Endometrium (tissue), 2 donors: ENCODE results near the gene KLK12.
A peak's percentile ranks its signal among the peaks of the same experiment; 100 is the strongest.
"Not testable (repeated sequence)": the region's sequence is repeated elsewhere in the genome, so short reads cannot be mapped to it uniquely, and the experiment has no call there.

ENCODE experiments used
- FAIRE-seq: peaks from 2 replicates; lab custom pipeline; 2012; peaks lifted over from hg19 to GRCh38; lab: Jason Lieb, UNC
- donor health status: control.
- donor health status: control.

KLK12 gene

DNA sequence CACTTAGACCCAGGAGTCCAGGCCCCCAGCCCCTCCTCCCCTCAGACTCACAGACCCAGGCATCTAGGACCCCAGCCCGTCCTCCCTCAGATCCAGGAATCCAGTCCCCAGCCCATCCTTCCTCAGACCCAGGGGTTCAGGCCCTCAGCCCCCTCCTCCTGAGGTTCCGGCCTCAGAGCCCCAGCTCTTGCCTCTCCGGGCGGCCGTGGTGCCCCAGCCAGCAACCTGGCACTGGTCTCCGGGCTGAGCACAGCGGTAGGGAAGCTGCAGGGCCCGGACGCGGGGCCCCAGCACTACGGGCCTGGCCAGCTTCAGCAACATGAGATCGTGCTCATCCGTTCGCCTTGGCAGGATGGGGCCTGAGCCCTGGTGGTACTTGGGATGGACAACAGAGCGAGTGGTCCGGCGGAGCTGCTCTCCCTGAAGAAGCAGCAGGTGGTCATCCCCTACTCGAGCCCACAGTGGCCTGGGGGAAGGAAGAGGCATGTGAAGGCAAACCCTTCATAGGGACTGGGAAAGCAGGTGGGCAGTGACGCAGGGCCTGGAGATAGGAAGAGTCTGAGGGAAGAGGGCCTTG is 19.0 kb downstream of the KLK12 start:
- no peak for FAIRE-seq

DNA sequence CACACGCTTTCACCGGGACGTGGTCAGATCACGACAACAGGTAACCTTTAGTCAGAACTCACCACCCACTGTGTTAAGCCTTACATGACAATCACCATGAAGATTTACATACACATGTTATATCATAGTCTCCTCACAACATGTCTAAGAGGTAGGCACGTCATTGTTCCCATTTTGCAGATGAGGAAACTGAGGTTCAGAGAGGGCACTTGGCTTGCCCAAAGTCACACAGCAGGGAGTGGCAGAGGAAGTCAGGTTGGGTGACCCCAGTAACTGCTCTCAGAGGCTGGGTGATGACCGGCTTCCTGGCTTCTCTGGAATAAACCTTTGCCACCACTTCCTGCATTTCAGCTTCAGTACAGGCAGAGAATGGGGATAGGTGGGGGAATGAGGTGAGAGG is 20.6 kb downstream of the KLK12 start:
- FAIRE-seq, result no peak

GRCh38 chr19:51012661-51013190 is 22.1 kb downstream of the KLK12 start:
- no peak for FAIRE-seq

- FAIRE-seq, result no peak
Observed at GRCh38 chr19:51010066-51010795, 24.6 kb downstream of the KLK12 start.

DNA sequence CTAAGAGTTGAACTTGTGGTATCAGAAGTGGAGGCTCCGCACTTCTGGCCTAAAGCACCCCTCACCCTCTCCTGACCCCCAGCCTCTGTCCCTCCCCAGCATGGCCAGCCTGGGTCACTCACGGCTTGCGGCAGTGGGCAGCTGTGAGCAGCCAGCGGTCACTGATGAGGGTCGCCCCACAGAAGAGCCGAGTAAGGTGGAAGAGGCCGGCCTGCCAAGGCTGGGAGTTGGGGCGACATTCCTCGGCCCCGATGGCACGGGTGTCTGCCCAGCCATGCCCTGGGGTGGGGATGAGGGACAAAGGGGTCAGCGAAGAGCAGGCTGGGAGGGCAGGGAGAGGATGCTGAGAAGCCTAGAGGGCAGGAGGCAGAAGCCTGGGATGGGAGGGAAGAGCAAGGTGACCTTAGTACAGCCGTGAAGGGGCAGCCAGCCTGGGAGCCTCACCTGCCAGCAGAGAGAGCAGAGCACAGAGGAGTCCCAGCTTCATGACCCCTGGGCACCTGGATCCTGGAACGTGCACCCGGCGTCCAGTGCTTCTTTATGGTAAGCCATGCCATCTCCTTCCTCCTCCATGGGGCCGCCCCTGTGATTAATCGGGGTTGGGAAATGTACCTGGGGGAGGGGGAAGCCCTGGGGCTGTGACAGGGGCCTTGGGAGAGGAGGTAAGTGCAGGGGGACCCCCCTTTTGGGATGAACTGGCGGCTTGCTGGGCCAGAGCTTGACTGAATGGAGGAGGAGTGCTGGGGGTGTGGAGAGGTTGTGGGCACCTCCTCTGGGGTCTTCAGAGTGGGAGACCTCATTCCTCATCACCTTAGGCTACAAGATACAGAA is 25.5 kb downstream of the KLK12 start:
- no peak for FAIRE-seq

DNA sequence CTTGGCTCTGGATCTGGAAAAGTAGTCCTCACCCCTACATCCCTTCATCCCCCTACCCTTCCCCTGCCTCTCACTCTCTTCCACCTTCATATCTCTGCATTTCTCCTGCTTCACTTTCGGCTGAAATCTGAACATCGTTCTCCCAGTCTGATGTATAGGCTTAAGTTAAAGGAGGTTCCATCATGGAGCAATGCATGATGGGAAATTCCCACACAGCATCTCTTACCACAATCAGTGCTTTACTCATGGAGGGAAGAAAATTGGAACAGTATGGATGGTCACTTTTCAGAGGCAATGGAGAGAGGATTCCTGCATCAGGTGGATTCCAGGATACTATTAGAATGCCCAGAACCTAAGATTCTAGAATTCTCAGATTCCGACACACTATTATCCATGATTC is 27.3 kb downstream of the KLK12 start:
- no peak for FAIRE-seq

- no peak for FAIRE-seq
Observed at GRCh38 chr19:51006406-51006805, 28.4 kb downstream of the KLK12 start.

DNA sequence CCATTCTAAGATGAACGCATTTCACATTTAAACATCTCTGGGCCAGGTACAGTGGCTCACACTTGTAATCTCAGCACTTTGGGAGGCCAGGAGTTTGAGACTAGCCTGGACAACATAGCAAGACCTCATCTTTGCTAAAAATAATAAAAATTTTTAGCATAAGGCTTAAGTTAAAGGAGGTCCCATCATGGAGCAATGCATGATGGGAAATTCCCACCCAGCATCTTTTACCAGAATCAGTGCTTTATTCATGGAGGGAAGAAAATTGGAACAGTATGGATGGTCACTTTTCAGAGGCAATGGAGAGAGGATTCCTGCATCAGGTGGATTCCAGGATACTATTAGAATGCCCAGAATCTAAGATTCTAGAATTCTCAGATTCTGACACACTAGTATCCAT is 29.6 kb downstream of the KLK12 start:
- FAIRE-seq, result no peak

DNA sequence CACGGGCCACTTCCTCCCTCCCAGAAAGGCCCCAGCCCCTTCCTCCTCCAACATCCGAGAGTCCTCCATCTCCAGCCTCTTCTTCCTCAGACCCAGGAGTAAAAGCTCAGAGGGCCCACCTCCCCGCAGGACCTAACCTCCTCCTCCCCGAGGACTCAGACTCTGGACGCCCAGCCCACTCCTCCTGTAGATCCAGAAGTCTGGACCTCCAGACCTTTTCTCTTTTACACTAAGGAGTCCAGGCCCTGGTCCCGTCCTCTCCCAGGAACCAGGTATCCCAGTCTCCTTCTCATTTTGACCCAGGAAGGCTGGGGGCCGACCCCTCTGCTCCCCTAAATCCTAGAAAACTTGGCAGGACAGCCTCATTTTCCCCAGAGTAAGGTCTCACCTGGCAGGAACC is 31.5 kb downstream of the KLK12 start:
- no peak for FAIRE-seq

- no peak for FAIRE-seq
Observed at GRCh38 chr19:51002542-51003311, 32.1 kb downstream of the KLK12 start.

- no peak for FAIRE-seq
Observed at GRCh38 chr19:51002089-51002532, 32.7 kb downstream of the KLK12 start.

GRCh38 chr19:51001515-51001914 is 33.3 kb downstream of the KLK12 start, which contains the start of gene KLK8:
Gene KLK8, minus strand, starts transcription at chr19:51001604. Its CDS starts 437 bp downstream, at chr19:51001167.
- peak; percentile 35 for FAIRE-seq

DNA sequence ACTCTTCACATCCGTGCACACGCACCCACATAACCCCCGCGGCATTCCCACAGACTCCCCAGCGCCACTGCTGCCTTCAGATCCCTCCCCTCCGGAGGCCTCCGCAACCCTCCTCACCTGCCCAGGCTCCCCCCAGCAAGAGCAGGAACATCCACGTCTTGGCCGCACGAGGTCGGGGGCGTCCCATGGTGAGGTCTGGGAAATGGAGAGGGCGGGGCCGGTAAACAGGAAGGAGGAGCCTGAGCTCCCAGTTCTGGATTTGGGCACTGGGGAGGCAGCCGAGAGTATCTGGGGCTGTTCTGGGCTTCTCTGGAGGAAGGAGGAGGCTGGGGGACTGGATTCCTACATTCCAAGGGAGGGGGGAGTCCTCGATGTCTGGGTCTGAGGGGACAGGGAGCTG is 33.8 kb downstream of the KLK12 start:
- no peak for FAIRE-seq

- FAIRE-seq, result no peak
Observed at GRCh38 chr19:51000426-51000825, 34.4 kb downstream of the KLK12 start.

DNA sequence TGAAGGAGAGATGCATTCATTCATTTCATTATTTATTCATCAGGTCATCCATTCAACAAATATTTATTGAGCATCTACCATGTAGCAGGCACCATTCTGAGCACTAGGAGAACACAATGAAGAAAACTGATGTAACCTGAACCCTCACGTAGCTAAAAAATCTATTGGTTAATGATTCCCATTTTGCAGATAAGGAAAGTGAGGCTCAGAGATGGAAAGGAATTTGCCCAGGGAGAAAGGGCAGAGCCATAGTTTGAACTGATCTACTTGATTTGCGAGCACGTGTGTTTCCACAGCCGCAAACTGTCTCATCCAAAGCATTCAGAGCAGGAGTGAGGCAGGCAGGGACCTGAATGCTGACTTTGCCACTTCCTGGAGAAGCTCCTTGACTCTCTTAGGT is 36.1 kb downstream of the KLK12 start:
- no peak for FAIRE-seq

DNA sequence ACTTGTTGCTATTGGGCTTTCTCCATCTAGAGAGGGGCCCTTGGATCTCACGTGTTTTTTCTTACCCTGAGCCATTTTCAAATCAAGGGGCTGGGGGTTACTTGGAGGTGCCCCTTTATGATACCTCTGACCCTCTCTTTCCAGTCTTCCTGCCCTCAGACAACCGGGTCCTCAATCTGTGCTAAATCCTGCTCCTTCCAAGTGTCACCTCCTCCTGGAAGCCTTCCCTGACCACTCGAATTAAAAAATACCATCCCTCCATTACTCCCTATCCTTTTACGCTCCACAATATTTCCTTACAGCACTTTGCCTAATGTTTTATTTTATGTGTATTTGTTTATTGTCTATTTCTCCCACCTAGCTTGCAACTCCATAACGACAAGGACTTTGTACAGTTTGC is 36.7 kb downstream of the KLK12 start:
- FAIRE-seq, result no peak

GRCh38 chr19:50994129-50994528 is 40.7 kb downstream of the KLK12 start:
- no peak for FAIRE-seq

DNA sequence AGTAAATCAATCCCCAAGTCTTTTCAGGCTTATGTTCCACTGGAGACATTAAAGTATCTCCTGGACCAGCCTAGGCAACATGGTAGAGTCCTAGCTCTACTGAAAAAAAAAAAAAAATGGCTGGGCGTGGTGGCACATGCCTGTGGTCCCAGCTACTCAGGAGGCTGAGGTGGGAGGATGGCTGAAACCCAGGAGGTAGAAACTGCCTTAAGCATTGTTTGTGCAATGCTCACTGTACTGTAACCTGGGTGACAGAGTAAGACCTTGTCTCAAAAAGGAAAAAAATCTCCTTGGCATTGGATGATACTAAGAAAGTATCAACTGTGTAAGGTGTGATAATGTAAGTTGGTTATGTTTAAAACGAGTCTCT is 42.2 kb downstream of the KLK12 start:
- FAIRE-seq, result no peak

GRCh38 chr19:50984416-50984815 is 50.4 kb downstream of the KLK12 start:
- not testable (repeated sequence) for FAIRE-seq

- no peak for FAIRE-seq
Observed at GRCh38 chr19:50983625-50984292, 51.0 kb downstream of the KLK12 start, which contains the start of gene KLK7. Gene KLK7, minus strand, starts transcription at chr19:50983917. Its CDS starts 1,518 bp downstream, at chr19:50982399.

DNA sequence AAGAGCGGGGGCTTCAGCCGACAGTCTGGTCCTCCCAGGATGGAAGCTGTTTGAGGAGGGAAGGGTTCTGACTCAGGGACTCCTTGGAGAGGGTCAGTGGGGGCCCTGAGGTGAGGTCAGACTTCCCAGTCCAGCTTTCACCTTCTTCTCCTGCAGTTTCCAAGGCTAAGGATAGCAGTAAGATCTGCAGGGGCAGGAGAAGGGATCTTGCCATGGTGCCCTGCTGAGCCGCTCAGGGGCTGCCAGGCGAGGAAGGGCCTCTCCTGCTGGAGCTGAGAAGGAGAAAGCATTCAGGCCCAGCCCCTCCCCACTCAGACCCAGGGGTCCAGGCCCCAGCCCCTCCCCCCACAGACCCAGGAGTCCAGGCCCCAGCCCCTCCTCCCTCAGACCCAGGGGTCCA is 52.6 kb downstream of the KLK12 start:
- no peak for FAIRE-seq
